ENCODE measurements around the gene CLEC4G. TPM values are rescaled to one million over a fixed set of nuclear protein-coding genes. Genes with fewer than 3 reads are reported as not detected.

The CLEC4G gene
- total and polyA plus RNA-seq, 9 of the 15 experiments (the other 6 are each of a cell fraction or from before 2014, with no cell fraction given): not detected

DNA sequence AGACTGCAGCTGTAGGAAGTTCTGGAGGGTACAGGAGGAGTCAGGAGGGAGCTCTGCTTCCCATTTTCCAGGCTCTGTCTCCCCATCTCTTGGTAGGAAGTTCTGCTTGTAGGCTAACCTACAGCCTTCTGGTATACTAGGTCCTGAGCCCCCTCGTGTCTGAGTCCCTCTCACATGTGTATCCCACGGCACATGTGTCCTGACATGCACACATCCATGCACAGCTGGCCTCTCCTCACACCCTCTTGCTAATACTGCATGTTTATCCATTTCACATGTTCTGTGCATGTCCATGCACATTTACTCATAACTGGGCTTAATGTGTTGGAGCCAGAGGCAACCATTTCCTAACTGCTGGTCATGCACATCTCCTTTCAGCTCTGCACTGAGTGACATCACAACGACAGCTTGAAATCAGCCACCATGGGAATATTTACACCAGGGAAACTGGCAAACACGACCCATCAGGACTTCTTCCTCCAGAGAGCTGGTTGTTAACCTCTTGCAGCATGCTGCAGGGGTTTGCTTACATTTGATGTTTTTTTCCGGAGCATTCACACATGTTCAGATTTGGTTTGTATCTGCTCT is 12.4 kb upstream of the CLEC4G start:
- Histone ChIP-seq H3K9ac (ENCODE audit: insufficient read depth in 1 of 2, low read depth in 2 of 2, low read length in 2 of 2) (no peak overlapping the region), H3K9me1 (ENCODE audit: control insufficient read depth, insufficient read depth, low read length) (no peaks in the 10 kb centered on the region), H3K79me2 (ENCODE audit: control insufficient read depth, insufficient read depth, low read length) (no peaks in the 10 kb centered on the region), H3K4me1 (replicated peaks in 1 of 2; ENCODE audit: control insufficient read depth in 2 of 2, insufficient read depth in 2 of 2, low read length in 2 of 2) (peaks cover 0 to 2% of the 10 kb centered on the region in 2 experiments; a peak in 3 of 5 replicates), H3K4me2 (ENCODE audit: insufficient read depth, low read length) (no peak overlapping the region), H3K4me3 (no peak overlapping the region), H2AFZ (ENCODE audit: low read depth, low read length) (no peak overlapping the region), H3K36me3 (ENCODE audit: control insufficient read depth, insufficient read depth, low read length) (no peaks in the 10 kb centered on the region), H3K9me3 (replicated peaks; ENCODE audit: control insufficient read depth, insufficient read depth, low read depth, low read length) (0 out of 2 replicates have a peak, but pooled peaks cover 3% of the 10 kb centered on the region), H4K20me1 (replicated peaks; ENCODE audit: control insufficient read depth, insufficient read depth, low read length) (no peaks in the 10 kb centered on the region), H3K27me3 (ENCODE audit: control insufficient read depth in 2 of 2, insufficient read depth in 2 of 2, low read length in 2 of 2) (peaks cover 0 to 5% of the 10 kb centered on the region in 2 experiments; a peak in 3 of 5 replicates), H3K27ac (ENCODE audit: extremely low read depth, low read depth, low read length) (no peak overlapping the region)
- WGBS (ENCODE audit: insufficient coverage, low coverage, missing lambda C conversion rate): 2% methylated on average over 5 of the region's 5 CpGs
- TF ChIP-seq CLOCK (CRISPR knock-in tag; IDR thresholded peaks at IDR 0.05; ENCODE audit: borderline replicate concordance) (no peak), NFIX (CRISPR knock-in tag; IDR thresholded peaks at IDR 0.05; ENCODE audit: low read depth) (no peak), ZNF778 (CRISPR knock-in tag; IDR thresholded peaks at IDR 0.05) (no peak), POLR2B (IDR thresholded peaks at IDR 0.05; ENCODE audit: low read depth, partially characterized antibody) (no peak), SMARCA5 (IDR thresholded peaks at IDR 0.05) (no peak), KHSRP (IDR thresholded peaks at IDR 0.05) (no peak), ELF1 (tag; IDR thresholded peaks at IDR 0.05) (no peak), BHLHE40 (IDR thresholded peaks at IDR 0.05; ENCODE audit: low read length) (no peak), SLC30A9 (CRISPR knock-in tag; IDR thresholded peaks at IDR 0.05) (no peak), ETV1 (tag; conservative IDR thresholded peaks at IDR 0.05; ENCODE audit: low read depth) (no peak), HDAC1 (IDR thresholded peaks at IDR 0.05) (no peak), ZNF277 (CRISPR knock-in tag; IDR thresholded peaks at IDR 0.05; ENCODE audit: borderline replicate concordance) (no peak), ZNF589 (CRISPR knock-in tag; IDR thresholded peaks at IDR 0.05; ENCODE audit: low read depth) (no peak), LEF1 (IDR thresholded peaks at IDR 0.05) (no peak), BRCA1 (IDR thresholded peaks at IDR 0.05) (no peak), BRCA1 (CRISPR knock-in tag; IDR thresholded peaks at IDR 0.05) (no peak), HNRNPK (IDR thresholded peaks at IDR 0.05; ENCODE audit: low read depth, low read length, poor library complexity, severe bottlenecking) (no peak)
- TF ChIP-seq, protein P1, sequence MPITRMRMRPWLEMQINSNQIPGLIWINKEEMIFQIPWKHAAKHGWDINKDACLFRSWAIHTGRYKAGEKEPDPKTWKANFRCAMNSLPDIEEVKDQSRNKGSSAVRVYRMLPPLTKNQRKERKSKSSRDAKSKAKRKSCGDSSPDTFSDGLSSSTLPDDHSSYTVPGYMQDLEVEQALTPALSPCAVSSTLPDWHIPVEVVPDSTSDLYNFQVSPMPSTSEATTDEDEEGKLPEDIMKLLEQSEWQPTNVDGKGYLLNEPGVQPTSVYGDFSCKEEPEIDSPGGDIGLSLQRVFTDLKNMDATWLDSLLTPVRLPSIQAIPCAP (CRISPR knock-in tag; IDR thresholded peaks at IDR 0.05; ENCODE audit: borderline replicate concordance): no peak
- TF ChIP-seq, protein P2, sequence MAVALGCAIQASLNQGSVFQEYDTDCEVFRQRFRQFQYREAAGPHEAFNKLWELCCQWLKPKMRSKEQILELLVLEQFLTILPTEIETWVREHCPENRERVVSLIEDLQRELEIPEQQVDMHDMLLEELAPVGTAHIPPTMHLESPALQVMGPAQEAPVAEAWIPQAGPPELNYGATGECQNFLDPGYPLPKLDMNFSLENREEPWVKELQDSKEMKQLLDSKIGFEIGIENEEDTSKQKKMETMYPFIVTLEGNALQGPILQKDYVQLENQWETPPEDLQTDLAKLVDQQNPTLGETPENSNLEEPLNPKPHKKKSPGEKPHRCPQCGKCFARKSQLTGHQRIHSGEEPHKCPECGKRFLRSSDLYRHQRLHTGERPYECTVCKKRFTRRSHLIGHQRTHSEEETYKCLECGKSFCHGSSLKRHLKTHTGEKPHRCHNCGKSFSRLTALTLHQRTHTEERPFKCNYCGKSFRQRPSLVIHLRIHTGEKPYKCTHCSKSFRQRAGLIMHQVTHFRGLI (CRISPR knock-in tag; IDR thresholded peaks at IDR 0.05): no peak
- DNase-seq (ENCODE audit: extremely low read depth in 1 of 4, low spot score in 3 of 4): no peak
- in situ Hi-C loops (cut with MboI): no loop called here
- ChIA-PET POLR2A (no interaction called here), CTCF (ENCODE audit: low intra/inter-chr PET ratio) (no interaction called here)
- intact Hi-C loops (cut with micrococcal nuclease): no loop called here
- no TSS peak for BruUV-seq (replicated peaks)
- no peak for ATAC-seq
- no peak for FAIRE-seq
